Hepatocyte (in vitro differentiated cells): Measurements from ENCODE around the gene CCDC112. TPM values are rescaled to one million over a fixed set of nuclear protein-coding genes. Genes with fewer than 3 reads are reported as not detected.

ENCODE experiments used
- DNase-seq: peaks from one replicate; pipeline ENCODE4 v3.0.0-alpha.2; 2016; ENCODE audit warnings: low spot score
- H2AFZ ChIP-seq: fragments of 200-600 bp; sonication (generic); 2 replicates; pipeline ENCODE4 v1.6.0; 2016; ENCODE audit warnings: antibody characterized with exemption, mild to moderate bottlenecking
- H3K27ac ChIP-seq: fragments of 200-600 bp; sonication (generic); 2 replicates; pipeline ENCODE4 v1.5.1; 2016; ENCODE audit warnings: mild to moderate bottlenecking
- H3K27me3 ChIP-seq: fragments of 200-600 bp; sonication (generic); 2 replicates; pipeline ENCODE4 v1.6.1; 2016
- H3K36me3 ChIP-seq: fragments of 200-600 bp; sonication (generic); replicated peaks from 2 replicates; pipeline ENCODE4 v1.5.1; 2016; ENCODE audit warnings: low read depth; ENCODE audit not compliant: insufficient read depth
- H3K4me1 ChIP-seq: fragments of 200-600 bp; sonication (generic); 2 replicates; pipeline ENCODE4 v1.5.1; 2016; ENCODE audit warnings: mild to moderate bottlenecking, moderate library complexity; ENCODE audit not compliant: insufficient read depth
- H3K4me2 ChIP-seq: fragments of 200-600 bp; sonication (generic); 2 replicates; pipeline ENCODE4 v1.6.0; 2016
- H3K4me3 ChIP-seq: fragments of 200-600 bp; sonication (generic); 2 replicates; pipeline ENCODE4 v1.5.1; 2016; ENCODE audit warnings: mild to moderate bottlenecking
- H3K79me2 ChIP-seq: fragments of 200-600 bp; sonication (generic); 2 replicates; pipeline ENCODE4 v1.6.0; 2017; ENCODE audit warnings: mild to moderate bottlenecking
- H3K9me2 ChIP-seq: fragments of 200-600 bp; sonication (generic); replicated peaks from 2 replicates; pipeline ENCODE4 v1.6.0; 2017; ENCODE audit warnings: mild to moderate bottlenecking; ENCODE audit not compliant: insufficient read depth
- H3K9me3 ChIP-seq: fragments of 200-600 bp; sonication (generic); 2 replicates; pipeline ENCODE4 v1.5.1; 2016; ENCODE audit warnings: low read depth, mild to moderate bottlenecking
- H4K20me1 ChIP-seq: fragments of 200-600 bp; sonication (generic); 2 replicates; pipeline ENCODE4 v1.6.0; 2016; ENCODE audit warnings: mild to moderate bottlenecking; ENCODE audit not compliant: insufficient read depth, poor library complexity, severe bottlenecking
- CTCF ChIP-seq: fragments of 200-600 bp; sonication (generic); IDR thresholded peaks from 2 replicates; pipeline ENCODE4 v1.5.1; 2016; ENCODE audit warnings: antibody characterized with exemption, mild to moderate bottlenecking; ENCODE audit not compliant: poor library complexity
- EZH2 ChIP-seq: fragments of 200-600 bp; sonication (generic); IDR thresholded peaks from 2 replicates; pipeline ENCODE4 v1.6.1; 2016; ENCODE audit warnings: antibody characterized with exemption, mild to moderate bottlenecking, borderline replicate concordance
- EZH2phosphoT487 ChIP-seq: fragments of 200-600 bp; sonication (generic); IDR thresholded peaks from one replicate; pipeline ENCODE4 v1.6.1; 2018; ENCODE audit warnings: antibody characterized with exemption, mild to moderate bottlenecking, low read depth, moderate library complexity; ENCODE audit not compliant: unreplicated experiment, severe bottlenecking
- WGBS: methylation state at CpG from one replicate; pipeline ENCODE4 v1.1.6; 2016; ENCODE audit warnings: low lambda C conversion rate; ENCODE audit errors: missing lambda C conversion rate; 5-methylcytosine and 5-hydroxymethylcytosine counted together
- polyA plus RNA-seq: library from polyadenylated mRNA; unstranded; fragments of >200 nt; fragmentation: Nextera tagmentation; extraction: Ambion mirVana; gene quantifications from 2 replicates; pipeline ENCODE4 v1.2.1, GENCODE V29; 2016
- total RNA-seq: library from RNA; depleted of rRNA; stranded (reverse); fragments of >200 nt; gene quantifications from 2 replicates; pipeline ENCODE4 v1.2.3, GENCODE V29; 2014

The CCDC112 gene
- total and polyA plus RNA-seq, 2 experiments from 2014 or later: 3.7 to 4.2 TPM

DNA sequence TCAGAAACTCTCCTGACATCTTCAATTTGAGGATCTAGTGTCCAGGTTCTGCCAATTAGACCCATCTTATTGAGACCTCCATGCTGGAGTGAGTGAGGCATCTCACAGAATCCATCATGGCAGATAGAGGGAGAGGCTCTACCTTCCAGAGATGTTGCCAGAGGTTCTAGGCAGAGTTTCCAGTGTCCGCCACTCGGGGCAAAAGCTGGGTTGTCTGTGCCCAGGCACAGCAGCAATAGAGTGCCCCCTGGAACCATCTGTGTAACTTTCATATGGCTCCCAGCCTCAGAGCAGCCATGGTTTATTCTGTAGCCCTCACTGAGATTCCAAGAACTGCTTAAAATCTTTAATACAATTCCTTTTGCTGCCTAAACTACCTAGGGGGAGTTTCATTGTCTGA lies 16.6 kb upstream of the CCDC112 start:
- WGBS: 90% methylated on average over 2 of the region's 2 CpGs
- no peaks in the 10 kb centered on the region for H3K79me2 ChIP-seq
- H3K9me3 ChIP-seq: no peaks in the 10 kb centered on the region
- no peak overlapping the region for H3K4me3 ChIP-seq
- no peaks in the 10 kb centered on the region for H3K36me3 ChIP-seq
- H3K4me2 ChIP-seq: no peak overlapping the region
- H4K20me1 ChIP-seq: no peaks in the 10 kb centered on the region
- no peak for DNase-seq
- no peaks in the 10 kb centered on the region for H3K27me3 ChIP-seq
- no peaks in the 10 kb centered on the region for H3K9me2 ChIP-seq
- no peak for TF ChIP-seq CTCF
- TF ChIP-seq EZH2: no peak
- TF ChIP-seq EZH2phosphoT487: no peak
- no peaks in the 10 kb centered on the region for H3K4me1 ChIP-seq
- H2AFZ ChIP-seq: no peak overlapping the region
- H3K27ac ChIP-seq: no peak overlapping the region

DNA sequence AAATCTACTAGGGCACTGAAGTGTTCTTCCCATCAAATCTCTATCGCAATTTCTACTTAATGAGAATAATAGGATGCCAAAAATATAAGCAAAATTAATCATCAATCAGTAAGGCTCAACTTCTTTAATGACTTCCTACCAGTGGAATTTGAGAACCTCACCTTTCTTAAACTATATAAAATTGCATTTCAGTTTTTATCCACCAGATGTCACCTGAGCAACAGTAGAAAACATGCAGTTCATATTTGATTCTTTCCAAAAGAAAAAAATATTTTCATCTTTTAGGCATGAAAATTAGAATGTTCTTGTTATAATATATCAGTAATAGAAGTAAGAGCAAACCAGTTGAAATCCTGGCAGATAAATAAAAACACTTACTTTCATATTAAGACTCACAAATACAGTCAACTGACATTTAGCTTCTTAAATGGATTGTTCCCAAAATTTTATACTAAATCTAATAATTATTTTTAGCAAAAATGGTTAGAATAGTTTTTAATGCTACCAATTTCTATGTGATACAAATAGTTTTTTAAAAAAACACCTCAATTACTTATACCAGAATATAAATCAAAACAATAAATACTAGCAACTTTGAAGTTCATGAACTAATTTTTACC lies 13.4 kb upstream of the CCDC112 start:
- no peaks in the 10 kb centered on the region for H4K20me1 ChIP-seq
- H3K27me3 ChIP-seq: no peaks in the 10 kb centered on the region
- no peak overlapping the region for H3K27ac ChIP-seq
- H3K4me1 ChIP-seq: no peaks in the 10 kb centered on the region
- H2AFZ ChIP-seq: no peak overlapping the region
- 13% methylated on average over 1 of the region's 1 CpG for WGBS
- H3K79me2 ChIP-seq: no peaks in the 10 kb centered on the region
- no peaks in the 10 kb centered on the region for H3K9me3 ChIP-seq
- H3K4me3 ChIP-seq: no peak overlapping the region
- DNase-seq: peak; percentile 40
- H3K4me2 ChIP-seq: no peak overlapping the region
- H3K36me3 ChIP-seq: no peaks in the 10 kb centered on the region
- no peaks in the 10 kb centered on the region for H3K9me2 ChIP-seq
- TF ChIP-seq EZH2phosphoT487 (no peak), EZH2 (no peak), CTCF (peak; percentile 67)

DNA sequence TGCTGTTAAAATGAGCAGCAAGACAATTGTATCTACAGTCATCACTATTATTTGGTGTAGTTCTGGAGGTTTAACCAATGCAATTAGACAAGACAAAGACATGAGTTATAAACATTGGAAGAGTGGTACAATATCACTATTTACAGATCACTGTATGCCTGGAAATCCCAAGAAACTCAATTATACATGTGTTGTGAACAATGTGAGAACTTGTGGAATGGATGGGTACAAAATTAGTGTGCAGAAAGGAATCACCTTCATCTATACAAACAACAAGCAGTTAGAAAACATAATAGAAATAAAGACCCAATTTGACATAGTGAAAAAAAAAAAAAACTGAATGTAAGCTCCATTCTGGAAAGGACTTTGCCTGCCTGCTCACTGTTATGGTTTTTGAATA lies 12.4 kb upstream of the CCDC112 start:
- H4K20me1 ChIP-seq: no peaks in the 10 kb centered on the region
- no peak overlapping the region for H3K27ac ChIP-seq
- no peak for DNase-seq
- no peak overlapping the region for H3K4me3 ChIP-seq
- no peaks in the 10 kb centered on the region for H3K9me2 ChIP-seq
- H3K4me1 ChIP-seq: no peaks in the 10 kb centered on the region
- no peaks in the 10 kb centered on the region for H3K36me3 ChIP-seq
- TF ChIP-seq EZH2: no peak
- TF ChIP-seq CTCF: no peak
- TF ChIP-seq EZH2phosphoT487: no peak
- H2AFZ ChIP-seq: no peak overlapping the region
- no peaks in the 10 kb centered on the region for H3K9me3 ChIP-seq
- no peaks in the 10 kb centered on the region for H3K79me2 ChIP-seq
- H3K27me3 ChIP-seq: no peaks in the 10 kb centered on the region
- H3K4me2 ChIP-seq: no peak overlapping the region

DNA sequence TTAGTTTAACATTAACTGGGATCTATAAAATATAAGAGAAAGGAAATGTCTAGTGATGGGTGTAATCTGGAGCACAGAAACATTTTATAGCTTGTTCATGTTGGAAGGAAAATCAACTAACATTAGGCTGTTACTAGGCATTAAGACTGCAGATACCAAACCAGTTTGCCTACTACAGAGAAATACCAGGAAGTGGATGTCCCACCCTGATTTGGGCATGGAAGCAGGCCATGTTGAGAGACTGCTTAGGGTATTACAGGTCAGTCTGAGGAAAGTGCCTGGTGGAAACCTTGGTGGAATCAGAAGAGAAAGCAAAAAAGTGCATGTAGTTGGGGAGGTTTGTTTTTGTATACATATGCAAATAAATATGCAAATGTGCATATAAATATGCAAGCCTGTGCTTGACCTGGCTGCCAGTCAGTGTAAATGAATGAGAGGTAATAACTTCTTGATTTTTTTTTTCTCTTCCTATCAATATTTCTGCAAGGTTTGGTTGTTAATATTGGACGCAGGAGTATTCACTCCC lies 9.6 kb upstream of the CCDC112 start:
- H3K4me1 ChIP-seq: no peaks in the 10 kb centered on the region
- WGBS: 100% methylated on average over 1 of the region's 1 CpG
- peaks cover under 1% of the 10 kb centered on the region for H3K27me3 ChIP-seq
- H3K9me3 ChIP-seq: no peaks in the 10 kb centered on the region
- no peaks in the 10 kb centered on the region for H4K20me1 ChIP-seq
- H3K9me2 ChIP-seq: no peaks in the 10 kb centered on the region
- no peak overlapping the region for H3K27ac ChIP-seq
- TF ChIP-seq CTCF: no peak
- no peak for TF ChIP-seq EZH2
- no peak for TF ChIP-seq EZH2phosphoT487
- no peak for DNase-seq
- H3K79me2 ChIP-seq: no peaks in the 10 kb centered on the region
- H3K4me2 ChIP-seq: no peak overlapping the region
- no peaks in the 10 kb centered on the region for H3K36me3 ChIP-seq
- no peak overlapping the region for H3K4me3 ChIP-seq
- no peak overlapping the region for H2AFZ ChIP-seq
